ENCODE data around the gene DHRS11. TPM values are rescaled to one million over a fixed set of nuclear protein-coding genes. Genes with fewer than 3 reads are reported as not detected.

Gene DHRS11
- polyA plus RNA-seq, 1 of the 3 experiments (the other 2 are of a cell fraction) = 31.6 TPM

DNA sequence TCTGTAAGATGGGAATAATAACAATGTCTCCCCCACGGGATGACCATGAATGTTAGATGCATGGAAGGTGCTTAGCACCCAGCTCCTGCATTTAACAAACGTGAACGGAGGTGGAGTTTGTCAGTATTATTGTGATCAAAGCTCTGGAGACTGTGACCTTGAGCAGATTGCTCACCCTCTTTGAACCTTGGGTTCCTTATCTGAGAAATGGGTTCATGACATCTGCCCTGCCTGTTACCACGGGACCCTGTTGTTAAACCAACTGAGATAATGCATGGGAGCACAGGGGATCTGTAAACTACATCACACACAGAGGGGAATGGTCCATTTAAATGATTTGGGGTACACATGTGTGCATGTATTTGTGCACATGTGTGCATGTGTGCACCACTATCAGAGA lies 39.3 kb downstream of the DHRS11 start:
- WGBS (ENCODE audit: low lambda C conversion rate) = 59% methylated on average over 4 of the region's 4 CpGs
- ChIA-PET CTCF (interaction anchor here (0.9 to 13.5 kb wide), 12 partner anchors 10 to 743 kb away, joined by 3 to 236 read pairs (median 13); partner anchors contain the start of gene MRM1), POLR2A (no interaction called here)
- Histone ChIP-seq H2AFZ (ENCODE audit: low read depth) (no peak overlapping the region), H3K36me3 (replicated peaks in 1 of 2; ENCODE audit: control insufficient read depth in 1 of 2, insufficient read depth in 2 of 2, low read length in 1 of 2) (no peaks in the 10 kb centered on the region), H3K4me1 (ENCODE audit: control insufficient read depth in 1 of 2, insufficient read depth in 2 of 2, low read depth in 1 of 2, low read length in 1 of 2) (peaks cover 0 to 18% of the 10 kb centered on the region in 2 experiments; a peak in 1 of 4 replicates), H3K9me2 (no peaks in the 10 kb centered on the region), H3K9ac (no peak overlapping the region), H3K9me3 (no peaks in the 10 kb centered on the region), H3K4me2 (no peak overlapping the region), H3K27ac (ENCODE audit: low read depth in 2 of 2, low read length in 1 of 2) (no peak overlapping the region), H3K27me3 (ENCODE audit: insufficient read depth) (no peaks in the 10 kb centered on the region), H4K20me1 (ENCODE audit: insufficient read depth) (no peaks in the 10 kb centered on the region), H3K4me3 (ENCODE audit: low read depth in 2 of 2, low read length in 1 of 2) (no peak overlapping the region), H3F3A (replicated peaks; ENCODE audit: insufficient read depth) (no peaks in the 10 kb centered on the region), H3K79me2 (ENCODE audit: insufficient read depth) (no peaks in the 10 kb centered on the region)
- TF ChIP-seq MXI1 (IDR thresholded peaks at IDR 0.05; ENCODE audit: low read depth, low read length) (no peak), SMC3 (IDR thresholded peaks at IDR 0.05; ENCODE audit: low read depth, low read length) (no peak), TCF12 (IDR thresholded peaks at IDR 0.05) (no peak), RFX5 (IDR thresholded peaks at IDR 0.05; ENCODE audit: low read length) (no peak), USF1 (IDR thresholded peaks at IDR 0.05; ENCODE audit: borderline replicate concordance, low read depth) (no peak), GABPA (IDR thresholded peaks at IDR 0.05; ENCODE audit: low read depth) (no peak), USF2 (IDR thresholded peaks at IDR 0.05; ENCODE audit: borderline replicate concordance, low read depth, low read length) (no peak), MAX (IDR thresholded peaks at IDR 0.05; ENCODE audit: low read depth) (no peak), TAF1 (IDR thresholded peaks at IDR 0.05; ENCODE audit: borderline replicate concordance, low read depth, low read length) (no peak), CHD2 (IDR thresholded peaks at IDR 0.05; ENCODE audit: low read length, partially characterized antibody) (no peak), GATA2 (CRISPR knock-in tag; IDR thresholded peaks at IDR 0.05) (no peak), EZH2phosphoT487 (IDR thresholded peaks at IDR 0.05; ENCODE audit: borderline replicate concordance, low read depth) (no peak), YY1 (IDR thresholded peaks at IDR 0.05; ENCODE audit: low read depth) (no peak)
- no peak for DNase-seq

GRCh38 chr17:36632916-36633771 lies 41.5 kb downstream of the DHRS11 start:
- CTCF ChIA-PET = interaction anchor here (0.7 to 13.5 kb wide), 7 partner anchors 7 to 607 kb away, joined by 3 to 236 read pairs (median 7); no protein-coding TSS in a partner anchor
- H3K36me3 ChIP-seq (replicated peaks in 1 of 2; ENCODE audit: control insufficient read depth in 1 of 2, insufficient read depth in 2 of 2, low read length in 1 of 2) = no peaks in the 10 kb centered on the region

More at GRCh38 chr17:36632916-36633771, 41.5 kb downstream of the DHRS11 start:
- DNase-seq = no peak
- H3K27me3 ChIP-seq (ENCODE audit: insufficient read depth) = no peaks in the 10 kb centered on the region
- POLR2A ChIA-PET = interaction anchor here (0.6 kb wide), 1 partner anchor 107 kb away, joined by 3 read pairs; no protein-coding TSS in a partner anchor
- H3K9me3 ChIP-seq = no peaks in the 10 kb centered on the region
- 72% methylated on average over 18 of the region's 18 CpGs for WGBS (ENCODE audit: low lambda C conversion rate)
- H3K4me1 ChIP-seq (ENCODE audit: control insufficient read depth in 1 of 2, insufficient read depth in 2 of 2, low read depth in 1 of 2, low read length in 1 of 2) = peaks cover 0 to 8% of the 10 kb centered on the region in 2 experiments; a peak in 1 of 4 replicates
- H4K20me1 ChIP-seq (ENCODE audit: insufficient read depth) = no peaks in the 10 kb centered on the region
- H3K9ac ChIP-seq = no peak overlapping the region
- no peak for TF ChIP-seq TCF12 (IDR thresholded peaks at IDR 0.05)
- no peak for TF ChIP-seq MAX (IDR thresholded peaks at IDR 0.05; ENCODE audit: low read depth)
- TF ChIP-seq SIN3A (IDR thresholded peaks at IDR 0.05; ENCODE audit: borderline replicate concordance, low read depth, low read length) = no peak
- TF ChIP-seq JUND (IDR thresholded peaks at IDR 0.05) = no peak
- TF ChIP-seq GATA2 (CRISPR knock-in tag; IDR thresholded peaks at IDR 0.05) = no peak
- TF ChIP-seq POLR2AphosphoS5 (IDR thresholded peaks at IDR 0.05; ENCODE audit: low read depth, low read length) = no peak
- no peak for TF ChIP-seq ELF1 (IDR thresholded peaks at IDR 0.05)
- no peak for TF ChIP-seq YY1 (IDR thresholded peaks at IDR 0.05; ENCODE audit: low read depth)
- TF ChIP-seq, protein P1, sequence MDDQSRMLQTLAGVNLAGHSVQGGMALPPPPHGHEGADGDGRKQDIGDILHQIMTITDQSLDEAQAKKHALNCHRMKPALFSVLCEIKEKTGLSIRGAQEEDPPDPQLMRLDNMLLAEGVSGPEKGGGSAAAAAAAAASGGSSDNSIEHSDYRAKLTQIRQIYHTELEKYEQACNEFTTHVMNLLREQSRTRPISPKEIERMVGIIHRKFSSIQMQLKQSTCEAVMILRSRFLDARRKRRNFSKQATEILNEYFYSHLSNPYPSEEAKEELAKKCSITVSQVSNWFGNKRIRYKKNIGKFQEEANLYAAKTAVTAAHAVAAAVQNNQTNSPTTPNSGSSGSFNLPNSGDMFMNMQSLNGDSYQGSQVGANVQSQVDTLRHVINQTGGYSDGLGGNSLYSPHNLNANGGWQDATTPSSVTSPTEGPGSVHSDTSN (IDR thresholded peaks at IDR 0.05) = no peak
- TF ChIP-seq FOXJ3 (CRISPR knock-in tag; IDR thresholded peaks at IDR 0.05) = no peak
- no peak overlapping the region for H3K27ac ChIP-seq (ENCODE audit: low read depth in 2 of 2, low read length in 1 of 2)
- H3K4me2 ChIP-seq = no peak overlapping the region
- no peak overlapping the region for H3K4me3 ChIP-seq (ENCODE audit: low read depth in 2 of 2, low read length in 1 of 2)
- H3K9me2 ChIP-seq = no peaks in the 10 kb centered on the region
- H2AFZ ChIP-seq (ENCODE audit: low read depth) = no peak overlapping the region
- no peaks in the 10 kb centered on the region for H3F3A ChIP-seq (replicated peaks; ENCODE audit: insufficient read depth)
- no peaks in the 10 kb centered on the region for H3K79me2 ChIP-seq (ENCODE audit: insufficient read depth)
